ENCODE measurements around the gene FBXO21.

The FBXO21 gene

GRCh38 chr12:117190210-117190781 lies at the start of gene FBXO21:
Gene FBXO21 (minus strand): TSS chr12:117190470. CDS start chr12:117190456, 14 bp downstream.
- peak within 1 kb of the TSS; percentile 97 for H2AFZ ChIP-seq (ENCODE audit: low read length)
- peaks cover 41% of the 10 kb centered on the region for H3K79me2 ChIP-seq (ENCODE audit: insufficient read depth, low read length)
- no peaks in the 10 kb centered on the region for H3K9me2 ChIP-seq (replicated peaks; ENCODE audit: low read depth, low read length)
- H3K9ac ChIP-seq (ENCODE audit: low read depth, low read length, poor library complexity, severe bottlenecking): peak within 1 kb of the TSS; percentile 77
- H3K9me3 ChIP-seq (ENCODE audit: insufficient read depth, low read depth, low read length): no peaks in the 10 kb centered on the region
- peaks cover 7% of the 10 kb centered on the region; the same call in 1 of the 2 replicates for H3K36me3 ChIP-seq (ENCODE audit: insufficient read depth, low read length)
- peaks cover 20% of the 10 kb centered on the region for H4K20me1 ChIP-seq (ENCODE audit: insufficient read depth, low read length, poor library complexity, severe bottlenecking)
- peak within 1 kb of the TSS; percentile 89 for H3K4me2 ChIP-seq (ENCODE audit: low read depth, low read length, poor library complexity, severe bottlenecking)
- peak within 1 kb of the TSS; percentile 87 for H3K4me3 ChIP-seq (ENCODE audit: low read length, poor library complexity, severe bottlenecking)
- H3K27me3 ChIP-seq (ENCODE audit: insufficient read depth, low read length, poor library complexity, severe bottlenecking): no peaks in the 10 kb centered on the region
- no peak for TF ChIP-seq EZH2phosphoT487 (IDR thresholded peaks at IDR 0.05; ENCODE audit: borderline replicate concordance)
- TF ChIP-seq, protein P1, sequence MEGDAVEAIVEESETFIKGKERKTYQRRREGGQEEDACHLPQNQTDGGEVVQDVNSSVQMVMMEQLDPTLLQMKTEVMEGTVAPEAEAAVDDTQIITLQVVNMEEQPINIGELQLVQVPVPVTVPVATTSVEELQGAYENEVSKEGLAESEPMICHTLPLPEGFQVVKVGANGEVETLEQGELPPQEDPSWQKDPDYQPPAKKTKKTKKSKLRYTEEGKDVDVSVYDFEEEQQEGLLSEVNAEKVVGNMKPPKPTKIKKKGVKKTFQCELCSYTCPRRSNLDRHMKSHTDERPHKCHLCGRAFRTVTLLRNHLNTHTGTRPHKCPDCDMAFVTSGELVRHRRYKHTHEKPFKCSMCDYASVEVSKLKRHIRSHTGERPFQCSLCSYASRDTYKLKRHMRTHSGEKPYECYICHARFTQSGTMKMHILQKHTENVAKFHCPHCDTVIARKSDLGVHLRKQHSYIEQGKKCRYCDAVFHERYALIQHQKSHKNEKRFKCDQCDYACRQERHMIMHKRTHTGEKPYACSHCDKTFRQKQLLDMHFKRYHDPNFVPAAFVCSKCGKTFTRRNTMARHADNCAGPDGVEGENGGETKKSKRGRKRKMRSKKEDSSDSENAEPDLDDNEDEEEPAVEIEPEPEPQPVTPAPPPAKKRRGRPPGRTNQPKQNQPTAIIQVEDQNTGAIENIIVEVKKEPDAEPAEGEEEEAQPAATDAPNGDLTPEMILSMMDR (conservative IDR thresholded peaks at IDR 0.05; ENCODE audit: low read length): no peak
- no peaks in the 10 kb centered on the region for H3F3A ChIP-seq (ENCODE audit: low read depth)
- H3K4me1 ChIP-seq (ENCODE audit: insufficient read depth, low read length, poor library complexity, severe bottlenecking): peaks cover 27% of the 10 kb centered on the region

- TF ChIP-seq, protein P1 (conservative IDR thresholded peaks at IDR 0.05; ENCODE audit: low read length): peak; percentile 95
- TF ChIP-seq EZH2phosphoT487 (IDR thresholded peaks at IDR 0.05; ENCODE audit: borderline replicate concordance): no peak
- H3F3A ChIP-seq (ENCODE audit: low read depth): no peaks in the 10 kb centered on the region
- H3K9ac ChIP-seq (ENCODE audit: low read depth, low read length, poor library complexity, severe bottlenecking): no peak overlapping the region
- no peak overlapping the region for H3K4me2 ChIP-seq (ENCODE audit: low read depth, low read length, poor library complexity, severe bottlenecking)
- H4K20me1 ChIP-seq (ENCODE audit: insufficient read depth, low read length, poor library complexity, severe bottlenecking): no peaks in the 10 kb centered on the region
- H3K4me3 ChIP-seq (ENCODE audit: low read length, poor library complexity, severe bottlenecking): no peak overlapping the region
- H2AFZ ChIP-seq (ENCODE audit: low read length): peak overlapping the region; percentile 13; the same call in 1 of the 2 replicates
- H3K9me3 ChIP-seq (ENCODE audit: insufficient read depth, low read depth, low read length): no peaks in the 10 kb centered on the region
- H3K79me2 ChIP-seq (ENCODE audit: insufficient read depth, low read length): no peaks in the 10 kb centered on the region
- no peaks in the 10 kb centered on the region for H3K27me3 ChIP-seq (ENCODE audit: insufficient read depth, low read length, poor library complexity, severe bottlenecking)
- H3K4me1 ChIP-seq (ENCODE audit: insufficient read depth, low read length, poor library complexity, severe bottlenecking): no peaks in the 10 kb centered on the region
- no peaks in the 10 kb centered on the region for H3K9me2 ChIP-seq (replicated peaks; ENCODE audit: low read depth, low read length)
- H3K36me3 ChIP-seq (ENCODE audit: insufficient read depth, low read length): no peaks in the 10 kb centered on the region
These were observed 46.3 kb upstream of the FBXO21 start for GRCh38 chr12:117236456-117237001.

DNA sequence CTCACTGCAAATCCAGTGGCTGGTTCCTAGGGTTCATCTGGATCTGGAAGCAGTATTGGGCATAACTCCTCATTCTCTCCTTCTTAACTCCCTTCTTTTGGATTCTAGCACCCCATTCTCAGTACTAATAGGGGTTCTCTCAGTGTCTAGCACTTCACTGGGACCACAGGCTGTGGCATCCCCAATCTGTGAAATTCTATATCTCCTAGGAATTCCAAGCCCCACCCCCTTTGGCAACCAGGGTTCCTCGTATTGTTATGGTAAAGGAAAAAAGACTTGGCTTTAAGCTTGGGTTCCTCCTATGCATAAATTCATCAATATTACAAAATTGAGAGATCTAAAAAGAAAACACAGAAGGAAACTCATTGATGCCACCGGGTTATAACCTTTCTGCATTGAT lies 45.0 kb upstream of the FBXO21 start:
- H3K9me3 ChIP-seq (ENCODE audit: insufficient read depth, low read depth, low read length): no peaks in the 10 kb centered on the region
- no peak overlapping the region for H3K4me2 ChIP-seq (ENCODE audit: low read depth, low read length, poor library complexity, severe bottlenecking)
- H3K36me3 ChIP-seq (ENCODE audit: insufficient read depth, low read length): no peaks in the 10 kb centered on the region
- no peaks in the 10 kb centered on the region for H4K20me1 ChIP-seq (ENCODE audit: insufficient read depth, low read length, poor library complexity, severe bottlenecking)
- TF ChIP-seq, protein P1 (conservative IDR thresholded peaks at IDR 0.05; ENCODE audit: low read length): no peak
- no peak for TF ChIP-seq EZH2phosphoT487 (IDR thresholded peaks at IDR 0.05; ENCODE audit: borderline replicate concordance)
- no peaks in the 10 kb centered on the region for H3K9me2 ChIP-seq (replicated peaks; ENCODE audit: low read depth, low read length)
- H3K4me1 ChIP-seq (ENCODE audit: insufficient read depth, low read length, poor library complexity, severe bottlenecking): no peaks in the 10 kb centered on the region
- no peaks in the 10 kb centered on the region for H3K79me2 ChIP-seq (ENCODE audit: insufficient read depth, low read length)
- no peaks in the 10 kb centered on the region for H3F3A ChIP-seq (ENCODE audit: low read depth)
- H2AFZ ChIP-seq (ENCODE audit: low read length): no peak overlapping the region
- no peaks in the 10 kb centered on the region for H3K27me3 ChIP-seq (ENCODE audit: insufficient read depth, low read length, poor library complexity, severe bottlenecking)
- H3K9ac ChIP-seq (ENCODE audit: low read depth, low read length, poor library complexity, severe bottlenecking): no peak overlapping the region
- H3K4me3 ChIP-seq (ENCODE audit: low read length, poor library complexity, severe bottlenecking): no peak overlapping the region

Data from Loucy (cell line).